IPS DF 4.7 (cell line): ENCODE measurements around the gene CDKN2A.

Experiments used
- DNase-seq: peaks from one replicate; pipeline ENCODE4 v3.0.0-alpha.2; 2013; ENCODE audit warnings: low spot score; ENCODE audit errors: extremely low read depth

Gene CDKN2A

DNA sequence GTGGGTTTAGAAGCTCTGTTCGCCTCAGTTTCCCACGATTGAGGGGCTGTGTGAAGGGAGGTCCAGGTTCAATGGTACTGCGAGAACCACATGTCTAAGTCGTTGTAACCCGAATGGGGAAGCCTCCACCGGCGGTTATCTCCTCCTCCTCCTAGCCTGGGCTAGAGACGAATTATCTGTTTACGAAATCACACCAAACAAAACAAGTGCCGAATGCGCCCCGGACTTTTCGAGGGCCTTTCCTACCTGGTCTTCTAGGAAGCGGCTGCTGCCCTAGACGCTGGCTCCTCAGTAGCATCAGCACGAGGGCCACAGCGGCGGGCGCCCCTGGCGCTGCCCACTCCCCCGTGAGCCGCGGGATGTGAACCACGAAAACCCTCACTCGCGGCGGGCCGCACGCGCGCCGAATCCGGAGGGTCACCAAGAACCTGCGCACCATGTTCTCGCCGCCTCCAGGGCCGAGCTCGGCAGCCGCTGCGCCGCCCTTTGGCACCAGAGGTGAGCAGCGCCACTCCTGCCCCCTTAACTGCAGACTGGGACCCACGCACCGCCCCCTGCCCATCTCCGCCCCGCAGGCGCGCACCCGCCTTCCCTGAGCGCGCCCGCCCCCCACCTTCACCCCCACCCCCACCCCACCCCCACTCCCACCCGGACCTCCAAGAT is at the start of gene CDKN2A:
CDKN2A (minus strand) TSS at position 500 of the 663 bp plus-strand sequence.
- DNase-seq = no peak

GRCh38 chr9:22043928-22044327 is 49.7 kb upstream of the CDKN2A start:
- DNase-seq = no peak

DNA sequence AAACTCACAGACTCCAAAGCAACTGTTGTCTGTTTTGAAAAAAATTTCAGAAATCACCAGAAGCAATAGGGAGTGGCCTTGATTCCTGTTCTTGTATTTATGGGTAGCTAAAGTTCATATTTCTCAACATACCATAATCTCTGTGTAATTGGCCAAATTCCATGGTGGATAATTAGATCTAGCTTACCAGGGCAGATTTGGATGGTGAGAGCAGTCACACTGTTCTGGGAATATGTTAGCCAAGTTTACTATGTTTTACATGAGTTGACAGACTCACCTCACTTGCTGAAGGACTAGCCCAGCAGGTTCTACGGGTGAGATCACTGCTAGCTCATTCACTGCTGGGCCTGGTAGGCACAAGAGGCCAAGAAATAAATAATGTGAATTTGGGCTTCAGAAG is 47.6 kb upstream of the CDKN2A start:
- no peak for DNase-seq

- DNase-seq = no peak
Observed at GRCh38 chr9:22041344-22041743, 47.2 kb upstream of the CDKN2A start.

GRCh38 chr9:22040760-22041159 is 46.6 kb upstream of the CDKN2A start:
- DNase-seq = no peak

- DNase-seq = no peak
Observed at GRCh38 chr9:22039258-22039657, 45.1 kb upstream of the CDKN2A start.

- no peak for DNase-seq
Observed at GRCh38 chr9:22037954-22038690, 43.9 kb upstream of the CDKN2A start.

DNA sequence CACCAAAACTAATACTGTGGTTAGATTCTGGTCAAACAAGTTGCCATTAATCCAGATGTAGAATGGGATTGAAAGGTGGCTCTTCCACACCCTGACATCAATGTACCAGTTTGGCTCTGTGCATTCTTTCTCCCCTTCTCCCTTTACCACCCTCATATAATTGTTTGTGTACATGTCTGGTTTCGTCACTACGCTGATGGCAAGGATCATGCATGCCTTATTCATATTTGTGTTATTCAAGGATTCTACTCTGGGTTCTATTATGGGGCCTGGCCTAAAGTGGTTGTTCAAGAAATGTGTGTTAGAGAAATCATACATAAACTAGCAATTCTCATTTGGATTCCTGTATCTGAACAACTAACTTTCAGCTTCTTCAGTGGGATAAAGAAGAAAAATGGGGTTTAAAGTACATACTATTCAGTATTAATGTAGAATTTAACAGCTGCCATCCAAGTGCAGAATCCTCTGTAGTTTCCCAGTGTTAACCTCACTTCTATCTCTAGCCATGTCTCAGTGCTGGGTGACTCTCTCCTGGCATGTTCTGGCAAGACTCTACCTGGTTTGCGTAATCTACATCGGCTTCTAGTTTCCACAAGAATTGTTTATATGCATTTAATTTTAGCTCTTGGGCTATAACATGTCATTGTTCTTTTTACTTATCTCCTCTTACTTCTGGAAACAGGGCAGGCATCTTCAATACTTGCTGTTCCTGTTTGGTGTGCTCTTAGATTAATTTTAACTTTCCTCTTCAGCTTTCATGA is 42.9 kb upstream of the CDKN2A start:
- DNase-seq = no peak

DNA sequence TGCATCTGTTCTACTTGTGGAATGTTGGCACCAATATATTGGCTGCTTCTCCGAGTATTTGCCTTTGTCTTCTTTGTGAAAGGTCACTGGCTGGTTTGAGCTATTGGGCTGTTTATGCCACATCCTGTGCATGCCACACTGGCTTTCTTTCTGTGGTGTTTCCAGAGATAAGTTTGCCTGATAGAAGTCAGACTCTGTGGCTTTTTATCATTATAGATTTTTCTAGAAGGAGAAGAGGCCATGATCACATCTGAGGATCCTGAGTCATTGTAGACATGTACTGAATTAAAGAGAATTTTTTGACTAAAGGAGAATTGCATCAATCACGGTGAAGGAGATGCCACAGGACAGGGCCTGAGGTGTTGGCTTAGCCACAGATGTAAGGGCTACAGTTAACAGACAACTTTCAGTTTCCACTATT is 41.4 kb upstream of the CDKN2A start:
- no peak for DNase-seq

DNA sequence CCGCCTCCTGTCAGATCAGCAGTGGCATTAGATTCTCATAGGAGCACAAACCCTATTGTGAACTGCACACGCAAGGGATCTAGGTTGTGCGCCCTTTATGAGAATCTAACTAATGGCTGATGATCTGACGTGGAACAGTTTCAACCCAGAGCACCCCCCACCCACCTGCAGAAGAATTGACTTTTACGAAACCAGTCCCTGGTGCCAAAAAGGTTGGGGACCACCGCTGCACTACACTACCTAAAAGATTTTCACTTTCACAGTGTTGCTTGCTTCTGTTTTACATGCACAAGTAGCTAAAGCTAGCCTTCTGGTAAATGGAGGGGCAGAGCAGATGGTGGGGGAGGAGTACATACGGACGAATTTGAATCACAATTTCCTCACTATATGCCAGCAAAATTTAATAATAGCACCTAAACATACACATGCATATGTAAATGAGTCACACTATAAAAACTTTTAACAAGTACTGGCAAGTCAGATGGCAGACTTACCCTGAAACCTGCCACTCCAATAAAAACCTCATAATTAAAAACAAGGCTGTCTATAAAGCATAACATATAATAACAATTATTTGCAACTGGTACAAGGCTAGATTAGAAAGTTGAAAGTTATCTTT is 38.9 kb upstream of the CDKN2A start:
- no peak for DNase-seq

- no peak for DNase-seq
Observed at GRCh38 chr9:22031655-22032411, 37.6 kb upstream of the CDKN2A start.

DNA sequence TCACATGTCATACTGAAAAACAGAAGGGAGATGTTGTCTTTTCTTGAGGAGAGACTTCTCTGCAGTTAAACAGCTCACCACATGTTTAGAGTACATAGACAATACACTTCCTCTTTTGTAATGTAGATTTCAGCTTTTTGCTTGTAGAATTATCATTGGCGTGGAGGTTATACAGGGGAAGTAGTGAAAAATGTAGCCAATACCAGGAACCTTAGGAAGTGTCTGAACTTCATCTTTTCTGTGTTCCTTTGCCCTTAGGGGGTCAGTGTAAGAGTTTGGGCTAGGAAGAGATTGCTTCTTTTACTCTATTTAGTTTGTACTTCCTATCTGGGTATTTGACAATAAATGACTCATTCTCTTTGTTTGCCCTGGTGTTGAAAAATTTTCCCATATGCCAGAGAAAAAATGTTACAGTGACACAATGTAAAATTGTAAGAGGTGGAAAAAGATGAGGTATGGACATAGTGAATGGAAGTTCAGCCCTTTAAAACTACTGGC is 36.0 kb upstream of the CDKN2A start:
- DNase-seq = no peak

- no peak for DNase-seq
Observed at GRCh38 chr9:22029231-22029630, 35.0 kb upstream of the CDKN2A start.

DNA sequence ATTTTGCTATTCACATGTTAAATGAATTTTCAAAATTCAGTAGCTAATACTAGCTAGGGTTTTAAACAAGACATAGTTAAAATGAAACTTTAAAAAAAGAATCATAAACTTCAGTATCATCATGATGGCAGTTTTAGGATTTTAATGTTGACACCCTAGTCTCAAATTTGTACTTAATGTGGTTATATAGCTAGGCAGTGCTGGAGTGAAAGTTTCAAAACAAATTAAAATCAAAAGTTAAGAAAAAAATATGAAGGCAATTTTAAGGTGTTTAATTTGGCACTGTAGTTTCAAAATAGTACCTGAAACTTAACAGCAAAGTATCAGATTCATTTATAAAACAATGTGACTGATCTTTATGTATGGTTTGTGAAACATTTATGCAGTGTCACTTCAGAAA is 34.2 kb upstream of the CDKN2A start:
- no peak for DNase-seq

- no peak for DNase-seq
Observed at GRCh38 chr9:22026696-22027095, 32.5 kb upstream of the CDKN2A start.

GRCh38 chr9:22022396-22022795 is 28.2 kb upstream of the CDKN2A start:
- DNase-seq = no peak

DNA sequence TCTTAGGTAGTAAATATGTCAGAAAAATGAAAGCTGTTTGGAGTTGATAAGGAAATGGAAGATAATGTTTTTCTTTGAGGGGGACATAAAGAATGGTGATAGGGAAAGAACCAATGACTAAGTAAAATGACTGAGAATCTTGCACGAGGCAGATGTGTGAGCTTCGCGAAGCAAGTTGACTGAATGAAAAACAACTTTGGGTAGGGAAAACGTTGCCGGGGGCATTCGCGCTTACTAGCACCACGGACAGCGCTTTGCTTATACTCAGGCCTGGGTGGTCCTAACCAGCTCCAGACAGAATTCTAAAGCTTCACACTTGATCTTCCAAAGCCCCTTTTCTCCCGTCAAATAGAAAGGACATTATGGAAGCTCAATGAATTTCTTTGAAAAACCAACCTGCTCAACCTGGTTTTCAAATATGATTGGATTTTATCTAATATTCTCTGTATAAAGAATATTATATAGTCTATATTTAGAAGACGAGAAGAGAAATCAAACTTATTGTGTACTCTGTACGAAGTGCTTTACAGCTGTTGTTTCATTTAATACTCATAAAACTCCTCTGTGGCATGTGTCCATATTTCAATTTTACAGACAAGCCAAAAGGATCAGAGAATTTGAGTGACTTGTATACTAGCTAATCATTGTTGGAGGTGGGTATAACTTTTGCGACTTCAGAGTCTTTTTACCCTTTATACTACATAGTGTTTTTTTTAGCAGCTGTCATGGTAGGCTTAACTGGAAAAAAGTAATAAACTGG is 16.9 kb upstream of the CDKN2A start:
- DNase-seq = no peak

DNA sequence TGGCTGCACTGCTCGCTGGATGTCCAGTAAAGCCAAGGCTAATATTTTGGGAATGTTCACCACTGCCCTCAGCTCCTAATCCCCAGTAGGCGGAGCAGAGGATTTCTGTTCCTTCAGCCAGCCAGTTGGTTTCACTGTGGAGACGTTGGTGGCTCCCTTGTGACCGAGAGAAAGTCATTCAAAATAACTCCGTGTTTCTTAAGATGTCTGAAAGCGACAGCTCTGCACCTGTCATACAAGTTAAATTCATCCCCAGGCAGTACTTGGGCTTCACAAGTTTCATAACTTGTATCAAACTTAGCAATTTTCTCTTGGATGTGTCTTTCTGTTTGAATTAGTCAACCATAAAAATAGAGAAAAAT is 15.3 kb upstream of the CDKN2A start:
- no peak for DNase-seq

DNA sequence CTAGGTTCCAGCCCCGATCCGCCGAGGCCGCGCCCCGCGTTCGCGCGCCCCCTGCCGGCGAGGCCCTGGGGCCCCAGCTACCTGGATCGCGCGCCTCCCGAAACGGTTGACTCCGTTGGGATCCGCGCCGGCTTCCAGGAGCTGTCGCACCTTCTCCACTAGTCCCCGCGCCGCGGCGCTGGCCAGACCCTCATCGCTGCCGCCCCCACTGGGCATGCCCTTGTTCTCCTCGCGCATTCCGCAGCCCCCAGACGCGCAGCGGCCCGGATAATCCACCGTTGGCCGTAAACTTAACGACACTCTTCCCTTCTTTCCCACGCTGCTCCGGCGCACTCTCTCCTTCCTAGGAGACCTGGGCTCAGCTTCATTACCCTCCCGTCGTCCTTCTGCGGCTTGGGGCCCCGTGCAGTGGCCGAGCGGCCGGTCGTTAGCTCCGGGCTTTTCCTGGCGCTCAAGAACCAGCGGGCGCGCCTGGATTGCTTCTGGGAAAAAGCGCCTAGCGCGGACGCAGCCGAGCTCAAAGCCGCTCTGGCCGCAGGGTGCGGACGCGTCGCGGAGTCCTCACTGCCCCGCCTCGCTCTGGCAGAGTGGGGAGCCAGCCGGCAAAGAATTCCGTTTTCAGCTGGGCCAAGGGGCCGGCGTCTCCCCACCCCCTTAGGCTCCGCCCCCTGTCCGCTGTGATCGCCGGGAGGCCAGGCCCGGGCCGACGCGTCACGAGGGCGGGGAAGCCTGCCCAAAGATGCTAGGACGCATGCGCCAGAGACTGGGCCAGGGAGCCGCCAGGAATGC is 14.7 kb upstream of the CDKN2A start, which contains the start of gene CDKN2B:
CDKN2B (minus strand) TSS at position 589 of the 789 bp plus-strand sequence; CDS start at position 237, 352 bp downstream.
- DNase-seq = no peak

DNA sequence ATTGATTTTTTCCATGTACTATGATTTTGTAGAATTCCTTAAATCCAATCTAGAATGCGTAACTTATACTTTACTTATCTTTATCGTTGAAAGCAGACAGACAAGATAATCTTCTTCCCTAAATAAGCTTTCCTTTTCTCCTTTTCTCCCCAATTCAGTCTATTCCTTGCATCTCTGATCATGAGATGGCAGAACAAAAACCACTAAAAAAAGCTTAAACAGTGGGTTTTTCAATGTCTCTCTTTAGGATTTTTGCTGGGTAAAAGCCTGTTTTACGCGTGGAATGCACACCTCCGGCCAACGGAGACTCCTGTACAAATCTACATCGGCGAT is 14.2 kb upstream of the CDKN2A start:
- no peak for DNase-seq
